Loucy (cell line): Measurements from ENCODE around the gene RMND5A.

Experiments used
- H2AFZ ChIP-seq: fragments of 200-600 bp; sonication (generic); 2 replicates; pipeline ENCODE4 v1.6.0; 2016; ENCODE audit warnings: antibody characterized with exemption, mild to moderate bottlenecking, low read length, moderate library complexity
- H3F3A ChIP-seq: fragments of 200-600 bp; 2 replicates; pipeline ENCODE4 v1.6.0; 2016; ENCODE audit warnings: antibody characterized with exemption, low read depth, mild to moderate bottlenecking
- H3K27me3 ChIP-seq: fragments of 200-600 bp; sonication (generic); 2 replicates; pipeline ENCODE4 v1.6.1; 2014; ENCODE audit warnings: low read length, mild to moderate bottlenecking; ENCODE audit not compliant: insufficient read depth, poor library complexity, severe bottlenecking
- H3K36me3 ChIP-seq: fragments of 200-600 bp; sonication (generic); 2 replicates; pipeline ENCODE4 v1.6.1; 2016; ENCODE audit warnings: low read length; ENCODE audit not compliant: insufficient read depth
- H3K4me1 ChIP-seq: fragments of 200-600 bp; sonication (generic); 2 replicates; pipeline ENCODE4 v1.5.1; 2014; ENCODE audit warnings: low read length, mild to moderate bottlenecking; ENCODE audit not compliant: insufficient read depth, poor library complexity, severe bottlenecking
- H3K4me2 ChIP-seq: fragments of 200-600 bp; sonication (generic); 2 replicates; pipeline ENCODE4 v1.6.0; 2014; ENCODE audit warnings: antibody characterized with exemption, low read length, low read depth, mild to moderate bottlenecking; ENCODE audit not compliant: poor library complexity, severe bottlenecking
- H3K4me3 ChIP-seq: fragments of 200-600 bp; sonication (generic); 2 replicates; pipeline ENCODE4 v1.5.1; 2014; ENCODE audit warnings: low read length, mild to moderate bottlenecking, mixed read lengths; ENCODE audit not compliant: poor library complexity, severe bottlenecking
- H3K79me2 ChIP-seq: fragments of 200-600 bp; sonication (generic); 2 replicates; pipeline ENCODE4 v1.6.1; 2014; ENCODE audit warnings: low read length; ENCODE audit not compliant: insufficient read depth
- H3K9ac ChIP-seq: fragments of 200-600 bp; sonication (generic); 2 replicates; pipeline ENCODE4 v1.6.0; 2014; ENCODE audit warnings: mild to moderate bottlenecking, low read depth, low read length, moderate library complexity; ENCODE audit not compliant: poor library complexity, severe bottlenecking
- H3K9me2 ChIP-seq: fragments of 200-600 bp; sonication (generic); replicated peaks from 2 replicates; pipeline ENCODE4 v1.6.1; 2016; ENCODE audit warnings: low read depth, low read length, mixed read lengths
- H3K9me3 ChIP-seq: fragments of 200-600 bp; sonication (generic); 2 replicates; pipeline ENCODE4 v1.6.1; 2014; ENCODE audit warnings: mild to moderate bottlenecking, antibody characterized with exemption, low read length, low read depth; ENCODE audit not compliant: insufficient read depth
- H4K20me1 ChIP-seq: fragments of 200-600 bp; sonication (generic); 2 replicates; pipeline ENCODE4 v1.6.0; 2014; ENCODE audit warnings: antibody characterized with exemption, low read length, mild to moderate bottlenecking; ENCODE audit not compliant: insufficient read depth, poor library complexity, severe bottlenecking
- CTCF ChIP-seq: fragments of 200-600 bp; sonication (generic); conservative IDR thresholded peaks from 2 replicates; pipeline ENCODE4 v1.5.1; 2014; ENCODE audit warnings: mild to moderate bottlenecking, antibody characterized with exemption, low read length
- EZH2phosphoT487 ChIP-seq: fragments of 200-600 bp; IDR thresholded peaks from 2 replicates; pipeline ENCODE4 v1.6.1; 2018; ENCODE audit warnings: antibody characterized with exemption, mild to moderate bottlenecking, moderate library complexity, borderline replicate concordance

RMND5A gene

GRCh38 chr2:86769838-86770237 lies 49.7 kb downstream of the RMND5A start:
- Histone ChIP-seq H2AFZ (no peak overlapping the region), H3K4me1 (no peaks in the 10 kb centered on the region), H3K9me3 (no peaks in the 10 kb centered on the region), H3K79me2 (no peaks in the 10 kb centered on the region), H4K20me1 (peaks cover 5% of the 10 kb centered on the region), H3K4me2 (no peak overlapping the region), H3K9me2 (no peaks in the 10 kb centered on the region), H3K27me3 (no peaks in the 10 kb centered on the region), H3F3A (no peaks in the 10 kb centered on the region), H3K4me3 (no peak overlapping the region), H3K9ac (no peak overlapping the region), H3K36me3 (peaks cover 92% of the 10 kb centered on the region)
- TF ChIP-seq EZH2phosphoT487 (no peak), CTCF (no peak)

GRCh38 chr2:86770816-86771301 lies 50.8 kb downstream of the RMND5A start:
- Histone ChIP-seq H3K4me2 (no peak overlapping the region), H3K9me3 (no peaks in the 10 kb centered on the region), H2AFZ (no peak overlapping the region), H3K27me3 (no peaks in the 10 kb centered on the region), H3K36me3 (peaks cover 91% of the 10 kb centered on the region), H3K9me2 (no peaks in the 10 kb centered on the region), H3K4me3 (no peak overlapping the region), H3K4me1 (no peaks in the 10 kb centered on the region), H3K9ac (no peak overlapping the region), H3K79me2 (no peaks in the 10 kb centered on the region), H3F3A (no peaks in the 10 kb centered on the region), H4K20me1 (no peaks in the 10 kb centered on the region)
- no peak for TF ChIP-seq CTCF
- TF ChIP-seq EZH2phosphoT487 = no peak

- Histone ChIP-seq H4K20me1 (no peaks in the 10 kb centered on the region), H3K27me3 (no peaks in the 10 kb centered on the region), H2AFZ (no peak overlapping the region), H3K79me2 (no peaks in the 10 kb centered on the region), H3K36me3 (peaks cover 94% of the 10 kb centered on the region), H3K9ac (no peak overlapping the region), H3K4me2 (no peak overlapping the region), H3K9me3 (no peaks in the 10 kb centered on the region), H3F3A (no peaks in the 10 kb centered on the region), H3K4me1 (no peaks in the 10 kb centered on the region), H3K9me2 (no peaks in the 10 kb centered on the region), H3K4me3 (no peak overlapping the region)
- no peak for TF ChIP-seq EZH2phosphoT487
- no peak for TF ChIP-seq CTCF
Measured at GRCh38 chr2:86772611-86773010, 52.5 kb downstream of the RMND5A start.
